ENCODE data around the gene DNAJC1.
"Not testable (repeated sequence)": the region's sequence is repeated elsewhere in the genome, so short reads cannot be mapped to it uniquely, and the experiment has no call there.

DNAJC1 gene

GRCh38 chr10:21820952-21821351, 182.6 kb downstream of the DNAJC1 start:
- Histone ChIP-seq H3K4me3 (replicated peaks; ENCODE audit: low read depth, low read length) (no peak overlapping the region), H3K36me3 (ENCODE audit: control insufficient read depth, insufficient read depth, low read length) (no peaks in the 10 kb centered on the region), H3K27me3 (replicated peaks; ENCODE audit: control insufficient read depth, insufficient read depth, low read length) (no peaks in the 10 kb centered on the region)
- TF ChIP-seq, protein P1, sequence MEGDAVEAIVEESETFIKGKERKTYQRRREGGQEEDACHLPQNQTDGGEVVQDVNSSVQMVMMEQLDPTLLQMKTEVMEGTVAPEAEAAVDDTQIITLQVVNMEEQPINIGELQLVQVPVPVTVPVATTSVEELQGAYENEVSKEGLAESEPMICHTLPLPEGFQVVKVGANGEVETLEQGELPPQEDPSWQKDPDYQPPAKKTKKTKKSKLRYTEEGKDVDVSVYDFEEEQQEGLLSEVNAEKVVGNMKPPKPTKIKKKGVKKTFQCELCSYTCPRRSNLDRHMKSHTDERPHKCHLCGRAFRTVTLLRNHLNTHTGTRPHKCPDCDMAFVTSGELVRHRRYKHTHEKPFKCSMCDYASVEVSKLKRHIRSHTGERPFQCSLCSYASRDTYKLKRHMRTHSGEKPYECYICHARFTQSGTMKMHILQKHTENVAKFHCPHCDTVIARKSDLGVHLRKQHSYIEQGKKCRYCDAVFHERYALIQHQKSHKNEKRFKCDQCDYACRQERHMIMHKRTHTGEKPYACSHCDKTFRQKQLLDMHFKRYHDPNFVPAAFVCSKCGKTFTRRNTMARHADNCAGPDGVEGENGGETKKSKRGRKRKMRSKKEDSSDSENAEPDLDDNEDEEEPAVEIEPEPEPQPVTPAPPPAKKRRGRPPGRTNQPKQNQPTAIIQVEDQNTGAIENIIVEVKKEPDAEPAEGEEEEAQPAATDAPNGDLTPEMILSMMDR (IDR thresholded peaks at IDR 0.05; ENCODE audit: insufficient read depth, low read length, poor library complexity, severe bottlenecking): no peak
- no peak for DNase-seq (ENCODE audit: extremely low read depth, insufficient read length)

DNA sequence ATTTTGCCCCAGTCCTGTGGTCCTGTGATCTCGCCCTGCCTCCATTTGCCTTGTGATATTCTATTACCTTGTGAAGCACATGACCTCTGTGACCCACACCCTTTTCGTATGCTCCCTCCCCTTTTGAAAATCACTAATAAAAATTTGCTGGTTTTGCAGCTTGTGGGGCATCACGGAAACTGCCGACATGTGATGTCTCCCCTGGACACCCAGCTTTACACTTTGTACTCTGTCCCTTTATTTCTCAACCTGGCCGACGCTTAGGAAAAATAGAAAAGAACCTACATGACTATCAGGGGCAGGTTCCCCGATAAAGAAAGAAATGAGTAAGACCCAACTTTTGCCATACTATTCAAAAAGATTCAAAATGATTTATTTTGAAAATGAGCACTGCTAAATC, 185.1 kb downstream of the DNAJC1 start:
- H3K4me3 ChIP-seq (replicated peaks; ENCODE audit: low read depth, low read length); H3K36me3 ChIP-seq (ENCODE audit: control insufficient read depth, insufficient read depth, low read length); H3K27me3 ChIP-seq (replicated peaks; ENCODE audit: control insufficient read depth, insufficient read depth, low read length); DNase-seq (ENCODE audit: extremely low read depth, insufficient read length): not testable (repeated sequence)

DNA sequence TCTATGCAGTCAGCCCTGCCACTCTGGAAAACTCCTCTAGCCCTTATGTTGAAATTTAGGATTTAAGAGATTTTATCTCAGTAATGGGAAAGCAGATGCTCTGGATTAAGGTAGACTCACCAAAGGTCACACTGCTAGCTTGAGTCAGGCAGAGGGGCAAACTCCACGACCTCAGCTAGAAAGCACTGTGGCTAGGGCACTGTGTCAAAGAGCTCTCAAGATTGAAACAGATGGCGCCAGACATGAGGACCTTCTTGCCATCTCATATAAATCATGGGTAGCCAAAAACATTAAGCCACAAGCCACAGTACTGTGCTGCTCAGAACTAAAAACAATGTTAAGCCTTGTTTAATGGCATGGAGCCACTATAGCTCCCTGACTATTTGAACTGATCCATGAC, 188.7 kb downstream of the DNAJC1 start:
- DNase-seq (ENCODE audit: extremely low read depth, insufficient read length): no peak
- H3K27me3 ChIP-seq (replicated peaks; ENCODE audit: control insufficient read depth, insufficient read depth, low read length): no peaks in the 10 kb centered on the region
- no peaks in the 10 kb centered on the region for H3K36me3 ChIP-seq (ENCODE audit: control insufficient read depth, insufficient read depth, low read length)
- no peak overlapping the region for H3K4me3 ChIP-seq (replicated peaks; ENCODE audit: low read depth, low read length)
- TF ChIP-seq, protein P1 (IDR thresholded peaks at IDR 0.05; ENCODE audit: insufficient read depth, low read length, poor library complexity, severe bottlenecking): no peak

DNA sequence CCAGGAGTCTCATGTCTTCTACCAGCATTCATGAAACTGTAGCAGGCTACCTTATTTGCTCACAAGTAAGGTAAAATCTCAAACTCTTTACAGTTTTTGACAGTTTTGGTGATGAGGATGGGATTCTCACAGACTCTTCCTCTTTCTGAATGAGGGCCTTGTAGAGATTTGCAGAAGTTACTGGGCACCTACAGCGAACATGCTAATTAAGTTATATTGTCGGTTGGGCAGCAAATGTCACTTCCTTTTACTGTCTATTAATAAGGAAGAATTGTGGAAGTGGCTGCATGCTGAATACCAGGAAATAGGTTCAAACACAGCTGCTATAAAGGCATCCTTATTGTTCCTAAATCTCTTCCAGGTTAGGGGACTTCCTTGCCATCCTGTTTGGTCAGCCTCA, 189.6 kb downstream of the DNAJC1 start:
- H3K36me3 ChIP-seq (ENCODE audit: control insufficient read depth, insufficient read depth, low read length): no peaks in the 10 kb centered on the region
- H3K4me3 ChIP-seq (replicated peaks; ENCODE audit: low read depth, low read length): no peak overlapping the region
- DNase-seq (ENCODE audit: extremely low read depth, insufficient read length): peak; percentile 11
- no peaks in the 10 kb centered on the region for H3K27me3 ChIP-seq (replicated peaks; ENCODE audit: control insufficient read depth, insufficient read depth, low read length)
- TF ChIP-seq, protein P1 (IDR thresholded peaks at IDR 0.05; ENCODE audit: insufficient read depth, low read length, poor library complexity, severe bottlenecking): no peak

- H3K36me3 ChIP-seq (ENCODE audit: control insufficient read depth, insufficient read depth, low read length): no peaks in the 10 kb centered on the region
- no peak for DNase-seq (ENCODE audit: extremely low read depth, insufficient read length)
- TF ChIP-seq, protein P1 (IDR thresholded peaks at IDR 0.05; ENCODE audit: insufficient read depth, low read length, poor library complexity, severe bottlenecking): no peak
- no peaks in the 10 kb centered on the region for H3K27me3 ChIP-seq (replicated peaks; ENCODE audit: control insufficient read depth, insufficient read depth, low read length)
- H3K4me3 ChIP-seq (replicated peaks; ENCODE audit: low read depth, low read length): no peak overlapping the region
Measured at GRCh38 chr10:21811245-21811585, 192.3 kb downstream of the DNAJC1 start.

DNA sequence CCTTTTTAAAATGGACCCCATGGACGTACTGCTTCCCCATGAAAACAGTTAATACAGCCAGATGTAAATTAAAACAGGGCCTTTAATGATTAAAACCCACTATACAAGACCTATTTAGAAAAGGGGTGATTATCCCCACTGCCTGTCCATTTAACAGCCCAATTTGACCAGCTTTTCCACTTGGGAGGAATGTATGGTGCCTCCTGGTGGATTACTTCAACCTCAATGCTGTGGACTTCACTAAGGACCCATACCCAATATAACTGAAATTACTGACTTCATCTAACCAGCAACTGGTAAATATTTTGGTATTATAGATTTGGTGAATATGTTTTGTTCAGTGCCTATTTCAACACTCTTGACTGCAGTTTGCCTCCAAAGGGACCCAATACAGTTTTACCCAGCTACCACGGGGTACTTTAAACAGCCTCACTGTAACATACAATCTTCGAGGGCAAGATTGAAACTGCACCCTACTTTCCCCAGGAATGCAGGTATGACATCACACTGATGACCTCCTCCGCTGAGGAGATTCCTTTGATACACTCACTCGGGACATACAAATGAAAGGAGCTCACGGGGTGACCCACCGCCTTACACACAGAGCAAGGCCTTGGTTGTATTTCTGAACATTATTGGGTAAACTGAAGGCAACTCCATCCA, 192.8 kb downstream of the DNAJC1 start:
- no peak for DNase-seq (ENCODE audit: extremely low read depth, insufficient read length)
- Histone ChIP-seq H3K4me3 (replicated peaks; ENCODE audit: low read depth, low read length) (no peak overlapping the region), H3K27me3 (replicated peaks; ENCODE audit: control insufficient read depth, insufficient read depth, low read length) (no peaks in the 10 kb centered on the region), H3K36me3 (ENCODE audit: control insufficient read depth, insufficient read depth, low read length) (no peaks in the 10 kb centered on the region)
- TF ChIP-seq, protein P1 (IDR thresholded peaks at IDR 0.05; ENCODE audit: insufficient read depth, low read length, poor library complexity, severe bottlenecking): no peak

Data from GM06990 (cell line).